ENCODE measurements around the gene PTPRJ. TPM values are rescaled to one million over a fixed set of nuclear protein-coding genes. Genes with fewer than 3 reads are reported as not detected.

Gene PTPRJ
- total and polyA plus RNA-seq, 2 donors (not counting 3 experiments of a cell fraction or from before 2014, with no cell fraction given): 3.1 to 7.7 TPM

DNA sequence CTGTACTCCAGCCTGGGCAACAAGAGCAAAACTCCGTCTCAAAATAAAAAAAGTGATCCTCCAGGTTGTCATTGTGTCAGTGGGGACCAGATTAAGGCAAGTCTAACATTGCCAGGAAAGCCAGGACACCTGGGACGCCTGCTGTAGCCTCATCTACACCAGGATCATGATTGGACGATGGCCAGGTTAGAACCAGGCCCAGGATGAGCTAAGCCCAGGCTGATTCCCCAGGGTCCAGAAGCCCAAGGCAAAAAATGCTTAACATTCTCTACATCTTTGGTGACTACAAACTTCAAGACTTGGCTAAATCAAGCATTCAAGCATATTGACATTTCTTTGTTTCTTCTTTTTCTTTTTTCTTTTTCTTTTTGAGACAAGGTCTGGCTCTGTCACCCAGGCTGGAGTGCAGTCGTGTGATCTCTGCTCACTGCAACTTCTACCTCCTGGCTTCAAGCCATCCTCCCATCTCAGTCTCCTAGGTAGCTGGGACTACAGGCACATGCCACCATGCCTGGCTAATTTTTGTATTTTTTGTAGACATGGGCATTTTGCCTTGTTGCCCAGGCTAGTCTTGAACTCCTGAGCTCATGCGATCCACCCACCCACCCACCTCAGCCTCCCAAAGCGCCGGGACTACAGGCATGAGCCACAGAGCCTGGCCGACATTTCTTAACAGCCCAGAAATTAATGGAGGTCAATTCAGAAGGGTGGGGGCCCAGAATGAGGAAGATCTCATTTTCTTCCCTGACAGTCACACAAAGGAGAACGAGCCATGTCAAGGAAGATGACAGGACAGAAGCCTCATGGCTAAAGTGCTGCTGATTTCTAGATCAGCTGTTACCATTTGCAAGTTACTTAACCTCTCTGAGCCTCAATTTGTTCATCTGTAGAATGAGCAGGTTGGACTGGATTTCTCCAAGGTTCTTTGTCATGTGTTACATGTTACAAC is 12.5 kb upstream of the PTPRJ start:
- H3K79me2 ChIP-seq (ENCODE audit: control insufficient read depth, insufficient read depth, low read length): no peaks in the 10 kb centered on the region
- no peak overlapping the region for H3K4me3 ChIP-seq (replicated peaks in 1 of 3; ENCODE audit: insufficient read depth in 1 of 3, low read depth in 1 of 3, low read length in 3 of 3)
- TF ChIP-seq, protein P1, sequence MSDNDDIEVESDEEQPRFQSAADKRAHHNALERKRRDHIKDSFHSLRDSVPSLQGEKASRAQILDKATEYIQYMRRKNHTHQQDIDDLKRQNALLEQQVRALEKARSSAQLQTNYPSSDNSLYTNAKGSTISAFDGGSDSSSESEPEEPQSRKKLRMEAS (IDR thresholded peaks at IDR 0.05; ENCODE audit: insufficient read depth, insufficient read length): no peak
- TF ChIP-seq, protein P2, sequence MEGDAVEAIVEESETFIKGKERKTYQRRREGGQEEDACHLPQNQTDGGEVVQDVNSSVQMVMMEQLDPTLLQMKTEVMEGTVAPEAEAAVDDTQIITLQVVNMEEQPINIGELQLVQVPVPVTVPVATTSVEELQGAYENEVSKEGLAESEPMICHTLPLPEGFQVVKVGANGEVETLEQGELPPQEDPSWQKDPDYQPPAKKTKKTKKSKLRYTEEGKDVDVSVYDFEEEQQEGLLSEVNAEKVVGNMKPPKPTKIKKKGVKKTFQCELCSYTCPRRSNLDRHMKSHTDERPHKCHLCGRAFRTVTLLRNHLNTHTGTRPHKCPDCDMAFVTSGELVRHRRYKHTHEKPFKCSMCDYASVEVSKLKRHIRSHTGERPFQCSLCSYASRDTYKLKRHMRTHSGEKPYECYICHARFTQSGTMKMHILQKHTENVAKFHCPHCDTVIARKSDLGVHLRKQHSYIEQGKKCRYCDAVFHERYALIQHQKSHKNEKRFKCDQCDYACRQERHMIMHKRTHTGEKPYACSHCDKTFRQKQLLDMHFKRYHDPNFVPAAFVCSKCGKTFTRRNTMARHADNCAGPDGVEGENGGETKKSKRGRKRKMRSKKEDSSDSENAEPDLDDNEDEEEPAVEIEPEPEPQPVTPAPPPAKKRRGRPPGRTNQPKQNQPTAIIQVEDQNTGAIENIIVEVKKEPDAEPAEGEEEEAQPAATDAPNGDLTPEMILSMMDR (IDR thresholded peaks at IDR 0.05; ENCODE audit: extremely low read depth in 1 of 2, insufficient read depth in 1 of 2, low read depth in 1 of 2, low read length in 2 of 2): no peak
- no peak for TF ChIP-seq POLR2AphosphoS5 (IDR thresholded peaks at IDR 0.05; ENCODE audit: insufficient read depth, low read depth, low read length)
- no peak for TF ChIP-seq MYC (IDR thresholded peaks at IDR 0.05; ENCODE audit: low read depth, low read length)
- no peak for TF ChIP-seq POLR2A (IDR thresholded peaks at IDR 0.05; ENCODE audit: low read depth, low read length)
- no peak for TF ChIP-seq GATA2 (IDR thresholded peaks at IDR 0.05; ENCODE audit: insufficient read depth, insufficient read length, low read depth, low read length)
- TF ChIP-seq JUN (IDR thresholded peaks at IDR 0.05; ENCODE audit: borderline replicate concordance, insufficient read depth, insufficient read length, low read depth): no peak
- H3K9me3 ChIP-seq (replicated peaks; ENCODE audit: control insufficient read depth, insufficient read depth, low read length): no peaks in the 10 kb centered on the region
- POLR2A ChIA-PET: no interaction called here
- DNase-seq (ENCODE audit: low read depth, low spot score) (no peak), FAIRE-seq (no peak)
- no peaks in the 10 kb centered on the region for H4K20me1 ChIP-seq (replicated peaks; ENCODE audit: control insufficient read depth, extremely low read depth, insufficient read depth, low read length)
- H3K27me3 ChIP-seq (ENCODE audit: control insufficient read depth in 2 of 2, insufficient read depth in 2 of 2, low read length in 2 of 2): no peaks in the 10 kb centered on the region
- no peaks in the 10 kb centered on the region for H3K9me1 ChIP-seq (replicated peaks; ENCODE audit: control insufficient read depth, extremely low read depth, insufficient read depth, low read length)
- no peak overlapping the region for H3K9ac ChIP-seq (replicated peaks; ENCODE audit: extremely low read depth, insufficient read depth, low read length)
- H3K4me2 ChIP-seq (ENCODE audit: insufficient read depth, low read length): no peak overlapping the region
- H3K4me1 ChIP-seq (ENCODE audit: control insufficient read depth, extremely low read depth, insufficient read depth, low read length): no peaks in the 10 kb centered on the region
- no peaks in the 10 kb centered on the region for H3K36me3 ChIP-seq (ENCODE audit: control insufficient read depth in 2 of 2, extremely low read depth in 1 of 2, insufficient read depth in 2 of 2, low read length in 2 of 2)
- no peak overlapping the region for H3K27ac ChIP-seq (ENCODE audit: insufficient read depth, low read depth, low read length)
- BruUV-seq (replicated peaks): no TSS peak
- dilution Hi-C loops (cut with MboI; ENCODE audit: extremely low pct_ligation_motif_present, low sequenced_read_pairs): no loop called here
- no peak overlapping the region for H2AFZ ChIP-seq (ENCODE audit: low read depth, low read length)
- CTCF ChIA-PET: no interaction called here
- intact Hi-C loops (cut with micrococcal nuclease): loop anchor here (1.0 kb wide), 1 partner anchor 8 kb away; no protein-coding TSS in a partner anchor

Measured in endothelial cell of umbilical vein (primary cell).